ELF-1 (cell line): ENCODE results near the gene PITPNB.
A peak's percentile ranks its signal among the peaks of the same experiment; 100 is the strongest.

Experiments
- DNase-seq: peaks from one replicate; pipeline ENCODE4 v3.0.0-alpha.2; 2016; ENCODE audit warnings: low read depth, low spot score

PITPNB gene

GRCh38 chr22:27834364-27835185 is 84.5 kb downstream of the PITPNB start:
- DNase-seq, result no peak

- DNase-seq, result no peak
Measured at GRCh38 chr22:27833803-27834202, 85.3 kb downstream of the PITPNB start.

- DNase-seq, result no peak
Measured at GRCh38 chr22:27832606-27833005, 86.5 kb downstream of the PITPNB start.

- DNase-seq, result no peak
Measured at GRCh38 chr22:27829620-27830019, 89.4 kb downstream of the PITPNB start.

GRCh38 chr22:27827604-27828587 is 91.2 kb downstream of the PITPNB start:
- no peak for DNase-seq

GRCh38 chr22:27825174-27825573 is 93.9 kb downstream of the PITPNB start:
- DNase-seq, result peak; percentile 73

GRCh38 chr22:27823221-27823620 is 95.8 kb downstream of the PITPNB start:
- no peak for DNase-seq

- DNase-seq, result peak; percentile 27
Measured at GRCh38 chr22:27820896-27821866, 97.9 kb downstream of the PITPNB start.

GRCh38 chr22:27816552-27816951 is 102.5 kb downstream of the PITPNB start:
- no peak for DNase-seq

- DNase-seq, result no peak
Measured at GRCh38 chr22:27815826-27816530, 103.1 kb downstream of the PITPNB start.

- DNase-seq, result no peak
Measured at GRCh38 chr22:27814993-27815392, 104.1 kb downstream of the PITPNB start.

GRCh38 chr22:27811778-27812177 is 107.3 kb downstream of the PITPNB start:
- DNase-seq, result no peak

- peak; percentile 51 for DNase-seq
Measured at GRCh38 chr22:27810609-27811151, 108.4 kb downstream of the PITPNB start.

- peak; percentile 31 for DNase-seq
Measured at GRCh38 chr22:27809700-27810608, 109.1 kb downstream of the PITPNB start.

- peak; percentile 30 for DNase-seq
Measured at GRCh38 chr22:27809226-27809603, 109.8 kb downstream of the PITPNB start.

GRCh38 chr22:27808451-27809225 is 110.4 kb downstream of the PITPNB start:
- DNase-seq, result no peak

GRCh38 chr22:27805841-27806240 is 113.2 kb downstream of the PITPNB start:
- DNase-seq, result no peak

- peak; percentile 82 for DNase-seq
Measured at GRCh38 chr22:27804470-27805297, 114.4 kb downstream of the PITPNB start.
